ENCODE measurements around the gene NRSN2. TPM values are rescaled to one million over a fixed set of nuclear protein-coding genes. Genes with fewer than 3 reads are reported as not detected.
"Not testable (repeated sequence)": the region's sequence is repeated elsewhere in the genome, so short reads cannot be mapped to it uniquely, and the experiment has no call there.

Gene NRSN2
- total and polyA plus RNA-seq, 2 donors = 10.8 to 47.5 TPM

DNA sequence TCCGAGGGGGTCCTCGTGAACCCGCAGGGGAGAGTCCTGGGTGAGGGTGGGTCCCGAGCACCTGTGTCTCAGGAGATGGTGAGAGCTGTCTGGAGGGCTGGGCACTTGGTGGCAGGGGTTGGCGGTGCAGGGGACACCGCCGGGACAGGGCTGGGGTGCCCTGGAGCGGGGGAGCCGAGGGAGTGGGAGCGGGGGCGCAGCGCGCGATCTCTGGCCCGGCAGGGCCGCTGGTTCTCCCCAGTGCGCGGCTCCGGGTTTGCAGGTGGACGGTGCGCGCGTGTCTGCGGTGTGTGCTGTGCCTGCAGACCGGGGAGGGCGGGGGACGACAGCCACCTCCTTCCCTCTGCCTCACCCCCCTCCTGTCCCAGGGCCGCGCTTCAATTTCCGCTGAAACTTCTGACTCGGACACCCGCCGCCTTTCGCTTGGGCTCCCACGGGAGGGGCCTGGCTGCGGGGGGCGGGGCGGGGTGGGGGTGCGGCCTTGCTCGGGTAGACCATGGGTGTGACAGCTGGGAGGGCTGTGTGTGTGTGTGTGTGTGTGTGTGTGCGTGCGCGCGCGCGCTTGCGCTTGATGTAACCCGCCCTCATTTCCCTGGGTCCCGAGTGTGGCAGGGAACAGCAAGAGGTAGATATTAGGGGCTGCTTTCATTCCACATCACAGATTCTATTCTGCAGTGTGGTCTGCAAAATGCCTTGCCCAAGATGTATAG lies 34.8 kb downstream of the NRSN2 start:
- Histone ChIP-seq H3K36me3 (ENCODE audit: insufficient read depth) (no peaks in the 10 kb centered on the region), H3K27ac (ENCODE audit: low read depth) (peak overlapping the region; percentile 62), H3K4me1 (ENCODE audit: insufficient read depth) (no peaks in the 10 kb centered on the region), H3K4me3 (ENCODE audit: low read depth, low read length) (peak overlapping the region; percentile 70)
- no peak for DNase-seq (ENCODE audit: extremely low spot score)
- 2% methylated on average over 49 of the region's 49 CpGs for WGBS

DNA sequence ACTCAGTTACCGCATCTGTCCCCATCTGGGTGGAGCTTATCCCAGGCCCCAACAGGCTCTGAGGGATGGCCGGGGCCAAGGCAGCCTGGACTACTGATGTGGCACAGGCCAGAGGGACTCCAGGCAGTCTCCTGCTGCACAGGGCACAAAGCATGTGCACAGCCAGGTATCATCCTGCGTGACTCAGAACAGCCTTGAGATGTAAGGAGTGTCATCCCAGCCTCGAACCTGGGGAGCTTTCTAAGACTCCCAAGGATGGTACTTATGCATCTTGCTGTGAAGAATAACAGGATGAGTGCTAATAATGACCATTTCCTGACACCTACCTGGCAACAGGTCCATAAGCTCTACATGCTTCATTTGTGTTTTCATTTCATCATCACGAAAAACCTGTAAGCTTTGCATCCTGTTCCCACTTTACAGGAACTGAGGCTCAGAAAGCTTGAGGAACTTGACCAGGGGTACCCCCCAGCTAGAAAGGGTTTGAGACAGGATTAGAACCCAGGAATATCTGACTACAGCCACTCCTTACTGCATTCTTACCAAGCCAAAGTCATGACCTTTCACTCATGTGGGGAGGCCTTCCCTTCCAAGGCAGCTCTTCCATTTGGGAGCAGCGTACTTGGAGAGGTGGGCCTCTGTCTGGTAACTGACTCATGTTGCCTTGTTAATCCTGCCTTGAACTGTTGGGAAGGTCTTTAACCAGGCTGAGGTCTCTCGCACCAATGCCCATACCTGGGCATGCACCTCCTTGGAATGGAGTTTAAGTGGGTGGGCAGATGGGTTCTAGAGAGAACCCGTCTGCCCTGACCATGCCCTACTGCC lies 35.6 kb downstream of the NRSN2 start:
- no peak overlapping the region for H3K27ac ChIP-seq (ENCODE audit: low read depth)
- 76% methylated on average over 8 of the region's 8 CpGs for whole genome bisulfite sequencing
- no peak overlapping the region for H3K4me3 ChIP-seq (ENCODE audit: low read depth, low read length)
- H3K4me1 ChIP-seq (ENCODE audit: insufficient read depth) = no peaks in the 10 kb centered on the region
- H3K36me3 ChIP-seq (ENCODE audit: insufficient read depth) = no peaks in the 10 kb centered on the region
- DNase-seq (ENCODE audit: extremely low spot score) = no peak

DNA sequence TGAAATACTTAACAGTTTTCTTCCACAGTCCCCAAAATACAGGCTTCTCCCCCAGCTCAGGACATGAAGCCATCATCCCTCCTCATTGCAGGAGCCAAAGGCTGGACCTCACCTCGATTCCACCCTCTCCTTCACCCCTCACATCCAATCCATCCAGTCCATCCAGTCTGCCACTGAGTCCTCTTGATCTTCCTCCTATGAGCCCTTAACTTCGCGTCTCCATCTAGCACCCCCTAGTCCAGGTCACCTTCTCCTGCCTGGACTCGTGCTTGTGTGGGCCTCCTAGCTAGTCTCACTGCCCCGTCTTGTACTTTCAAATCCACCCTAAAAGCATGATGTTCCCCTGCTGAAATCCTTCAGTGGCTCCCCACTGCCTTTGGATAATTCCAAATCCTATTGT lies 37.0 kb downstream of the NRSN2 start:
- H3K4me3 ChIP-seq (ENCODE audit: low read depth, low read length) = no peak overlapping the region
- DNase-seq (ENCODE audit: extremely low spot score) = no peak
- no peaks in the 10 kb centered on the region for H3K4me1 ChIP-seq (ENCODE audit: insufficient read depth)
- H3K36me3 ChIP-seq (ENCODE audit: insufficient read depth) = peaks cover 1% of the 10 kb centered on the region
- 81% methylated on average over 5 of the region's 5 CpGs for WGBS
- no peak overlapping the region for H3K27ac ChIP-seq (ENCODE audit: low read depth)

DNA sequence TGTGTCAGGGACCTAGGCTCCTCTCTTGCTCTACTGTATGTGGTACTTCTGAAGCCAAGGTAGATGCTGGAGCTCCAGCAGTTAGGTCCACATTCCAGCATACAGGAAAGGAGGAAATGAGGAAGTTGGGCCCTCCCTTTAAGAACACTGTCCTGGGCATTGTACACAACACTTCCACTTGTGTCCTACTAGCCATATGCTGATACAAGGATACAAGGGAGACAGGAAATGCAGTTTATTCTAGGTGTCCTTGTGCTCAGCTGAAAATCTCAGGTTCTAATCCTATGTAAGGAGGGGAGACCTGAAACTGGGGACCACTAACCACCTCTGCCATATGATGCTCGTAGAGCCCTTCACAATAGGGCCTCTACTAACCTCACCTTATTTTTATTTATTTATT lies 37.8 kb downstream of the NRSN2 start:
- H3K4me1 ChIP-seq (ENCODE audit: insufficient read depth) = no peaks in the 10 kb centered on the region
- H3K27ac ChIP-seq (ENCODE audit: low read depth) = no peak overlapping the region
- no peak for DNase-seq (ENCODE audit: extremely low spot score)
- H3K36me3 ChIP-seq (ENCODE audit: insufficient read depth) = peaks cover 1% of the 10 kb centered on the region
- 100% methylated on average over 1 of the region's 1 CpG for WGBS
- H3K4me3 ChIP-seq (ENCODE audit: low read depth, low read length) = no peak overlapping the region

DNA sequence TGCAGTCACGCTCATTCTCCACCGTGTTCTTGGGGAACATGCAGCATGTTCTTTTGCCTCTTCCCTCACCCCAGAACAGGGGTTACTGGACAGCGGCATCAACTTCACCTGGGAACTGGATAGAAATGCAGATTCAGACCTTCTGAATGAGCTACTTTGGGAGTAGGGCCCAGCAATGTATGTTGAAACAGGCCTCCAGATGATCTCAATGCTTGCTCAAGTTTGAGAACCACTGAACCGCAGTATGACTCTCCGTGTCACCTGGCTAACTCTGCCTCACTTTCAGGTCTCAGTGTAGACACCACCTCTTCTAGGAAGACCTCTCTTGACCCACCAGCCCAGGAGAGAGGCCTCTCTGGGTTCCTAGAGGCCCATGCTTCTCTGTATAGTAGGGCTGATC lies 38.5 kb downstream of the NRSN2 start:
- Histone ChIP-seq H3K36me3 (ENCODE audit: insufficient read depth) (peaks cover 1% of the 10 kb centered on the region), H3K4me1 (ENCODE audit: insufficient read depth) (no peaks in the 10 kb centered on the region), H3K4me3 (ENCODE audit: low read depth, low read length) (no peak overlapping the region), H3K27ac (ENCODE audit: low read depth) (no peak overlapping the region)
- 94% methylated on average over 5 of the region's 5 CpGs for WGBS
- DNase-seq (ENCODE audit: extremely low spot score) = no peak

DNA sequence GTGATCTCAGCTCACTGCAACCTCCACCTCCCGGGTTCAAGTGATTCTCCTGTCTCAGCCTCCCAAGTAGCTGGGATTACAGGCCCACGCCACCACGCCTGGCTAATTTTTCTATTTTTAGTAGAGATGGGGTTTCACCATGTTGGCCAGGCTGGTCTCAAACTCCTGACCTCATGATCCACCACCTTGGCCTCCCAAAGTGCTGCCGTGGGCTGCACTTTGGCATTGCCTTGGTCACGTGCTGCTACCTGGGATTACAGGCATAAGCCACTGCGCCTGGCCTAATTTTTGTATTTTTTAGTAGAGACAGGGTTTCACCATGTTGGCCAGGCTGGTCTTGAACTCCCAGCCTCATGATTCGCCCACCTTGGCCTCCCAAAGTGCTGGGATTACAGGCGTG lies 39.7 kb downstream of the NRSN2 start:
- H3K4me3 ChIP-seq (ENCODE audit: low read depth, low read length); H3K4me1 ChIP-seq (ENCODE audit: insufficient read depth); H3K27ac ChIP-seq (ENCODE audit: low read depth); H3K36me3 ChIP-seq (ENCODE audit: insufficient read depth); DNase-seq (ENCODE audit: extremely low spot score): not testable (repeated sequence)
- WGBS = 96% methylated on average over 8 of the region's 8 CpGs

DNA sequence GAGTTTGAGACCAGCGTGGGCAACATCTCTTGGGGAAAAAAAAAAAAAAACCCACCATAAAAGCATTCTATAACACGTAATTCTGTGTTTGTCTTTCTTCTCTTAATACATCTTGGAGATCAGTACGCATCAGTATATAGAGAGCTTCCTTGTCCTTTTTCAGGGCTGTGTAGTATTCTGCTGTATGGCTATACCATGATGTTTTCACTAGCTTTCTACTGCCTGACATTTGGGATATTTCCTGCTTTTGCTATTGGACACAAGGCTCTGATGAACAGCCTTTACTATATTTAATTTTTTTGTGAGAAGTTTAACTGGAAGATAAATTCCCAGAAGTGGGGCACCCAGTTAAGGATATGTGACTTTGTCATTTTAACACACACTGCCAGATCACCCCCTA lies 40.6 kb downstream of the NRSN2 start:
- Histone ChIP-seq H3K4me3 (ENCODE audit: low read depth, low read length) (no peak overlapping the region), H3K4me1 (ENCODE audit: insufficient read depth) (no peaks in the 10 kb centered on the region), H3K36me3 (ENCODE audit: insufficient read depth) (peaks cover 3% of the 10 kb centered on the region), H3K27ac (ENCODE audit: low read depth) (no peak overlapping the region)
- 94% methylated on average over 3 of the region's 3 CpGs for WGBS
- DNase-seq (ENCODE audit: extremely low spot score) = no peak

DNA sequence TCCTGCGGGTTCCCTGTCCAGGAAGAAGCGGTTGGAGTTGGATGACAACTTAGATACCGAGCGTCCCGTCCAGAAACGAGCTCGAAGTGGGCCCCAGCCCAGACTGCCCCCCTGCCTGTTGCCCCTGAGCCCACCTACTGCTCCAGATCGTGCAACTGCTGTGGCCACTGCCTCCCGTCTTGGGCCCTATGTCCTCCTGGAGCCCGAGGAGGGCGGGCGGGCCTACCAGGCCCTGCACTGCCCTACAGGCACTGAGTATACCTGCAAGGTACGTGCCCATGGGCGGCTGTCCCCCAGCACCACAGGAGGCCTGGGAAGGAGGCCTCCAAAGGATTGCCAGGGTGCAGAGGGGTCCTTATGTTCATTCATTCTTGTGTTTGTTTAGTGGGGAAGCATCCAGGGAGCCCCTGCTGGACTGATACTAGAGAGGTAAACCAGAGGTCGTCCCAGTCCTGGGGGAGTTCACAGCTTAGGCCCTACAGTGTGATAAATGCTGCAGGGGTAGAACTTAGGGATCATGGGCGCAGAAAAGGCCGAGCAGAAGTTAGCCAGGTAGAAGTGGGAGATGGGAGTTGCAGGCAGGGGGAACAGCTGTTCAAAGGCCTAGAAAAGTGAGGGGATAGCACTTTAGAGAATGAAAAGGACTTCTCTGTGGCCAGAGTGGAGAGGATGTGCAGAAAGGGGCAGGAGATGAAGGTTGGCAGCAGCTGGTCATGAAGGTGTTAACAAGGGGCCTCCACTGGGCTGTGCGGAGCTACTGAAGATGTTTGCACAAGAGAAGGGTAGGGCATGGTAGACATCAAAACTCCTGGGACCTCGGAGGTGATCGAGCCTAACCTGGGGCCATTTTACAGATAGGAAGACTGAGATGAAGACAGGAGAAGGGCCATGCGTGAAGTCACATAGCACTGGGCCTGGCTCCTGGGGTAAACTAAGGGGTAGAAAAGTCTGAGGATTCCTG lies 41.4 kb downstream of the NRSN2 start:
- WGBS = 87% methylated on average over 21 of the region's 21 CpGs

DNA sequence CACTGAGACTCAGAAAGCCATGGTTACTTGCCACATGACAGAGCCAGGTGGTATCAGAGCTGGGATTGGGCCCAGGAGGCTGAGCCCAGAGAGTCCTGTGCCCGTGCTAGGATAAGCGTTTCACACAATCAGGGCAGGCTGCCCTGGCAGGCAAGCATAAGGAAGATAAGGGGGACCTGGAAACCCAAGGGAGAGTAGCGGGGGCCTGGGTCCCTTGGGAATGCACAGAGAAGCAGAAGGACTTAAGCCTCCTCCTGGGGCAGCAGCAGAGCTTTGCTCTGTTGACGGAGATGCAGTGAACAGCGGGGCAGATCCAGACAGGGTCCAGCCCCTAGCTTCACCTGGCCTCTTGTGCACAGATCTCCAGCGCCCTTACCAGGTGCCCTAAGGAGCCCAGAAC lies 42.3 kb downstream of the NRSN2 start:
- WGBS = 84% methylated on average over 6 of the region's 6 CpGs
- Histone ChIP-seq H3K4me3 (ENCODE audit: low read depth, low read length) (no peak overlapping the region), H3K36me3 (ENCODE audit: insufficient read depth) (peaks cover 3% of the 10 kb centered on the region), H3K27ac (ENCODE audit: low read depth) (no peak overlapping the region), H3K4me1 (ENCODE audit: insufficient read depth) (no peaks in the 10 kb centered on the region)
- no peak for DNase-seq (ENCODE audit: extremely low spot score)

More for the DNA sequence above, 41.4 kb downstream of the NRSN2 start:
- no peak for DNase-seq (ENCODE audit: extremely low spot score)
- H3K36me3 ChIP-seq (ENCODE audit: insufficient read depth) = peaks cover 3% of the 10 kb centered on the region
- no peak overlapping the region for H3K4me3 ChIP-seq (ENCODE audit: low read depth, low read length)
- H3K4me1 ChIP-seq (ENCODE audit: insufficient read depth) = no peaks in the 10 kb centered on the region
- H3K27ac ChIP-seq (ENCODE audit: low read depth) = no peak overlapping the region

DNA sequence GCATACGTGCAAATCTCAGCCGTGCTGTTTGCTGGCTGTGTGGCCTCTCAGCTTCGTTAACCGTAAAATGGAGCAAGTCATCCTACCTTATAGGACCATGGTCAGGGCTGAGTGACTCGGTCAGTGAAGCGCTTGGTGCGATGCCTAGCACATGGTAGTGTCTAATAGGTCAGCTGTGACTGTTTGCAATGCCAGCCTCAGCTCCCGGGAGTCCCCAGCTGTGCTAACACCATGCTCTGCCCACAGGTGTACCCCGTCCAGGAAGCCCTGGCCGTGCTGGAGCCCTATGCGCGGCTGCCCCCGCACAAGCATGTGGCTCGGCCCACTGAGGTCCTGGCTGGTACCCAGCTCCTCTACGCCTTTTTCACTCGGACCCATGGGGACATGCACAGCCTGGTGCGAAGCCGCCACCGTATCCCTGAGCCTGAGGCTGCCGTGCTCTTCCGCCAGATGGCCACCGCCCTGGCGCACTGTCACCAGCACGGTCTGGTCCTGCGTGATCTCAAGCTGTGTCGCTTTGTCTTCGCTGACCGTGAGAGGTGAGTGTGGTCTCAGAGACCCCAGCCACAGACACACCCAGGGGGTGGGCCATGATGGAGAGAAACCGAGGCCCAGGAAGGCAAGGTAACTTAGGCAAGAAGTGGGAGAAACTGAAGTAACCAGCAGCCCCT lies 44.3 kb downstream of the NRSN2 start:
- Histone ChIP-seq H3K27ac (ENCODE audit: low read depth) (no peak overlapping the region), H3K4me3 (ENCODE audit: low read depth, low read length) (no peak overlapping the region), H3K4me1 (ENCODE audit: insufficient read depth) (no peaks in the 10 kb centered on the region), H3K36me3 (ENCODE audit: insufficient read depth) (peaks cover 3% of the 10 kb centered on the region)
- DNase-seq (ENCODE audit: extremely low spot score) = no peak
- WGBS = 91% methylated on average over 29 of the region's 29 CpGs

DNA sequence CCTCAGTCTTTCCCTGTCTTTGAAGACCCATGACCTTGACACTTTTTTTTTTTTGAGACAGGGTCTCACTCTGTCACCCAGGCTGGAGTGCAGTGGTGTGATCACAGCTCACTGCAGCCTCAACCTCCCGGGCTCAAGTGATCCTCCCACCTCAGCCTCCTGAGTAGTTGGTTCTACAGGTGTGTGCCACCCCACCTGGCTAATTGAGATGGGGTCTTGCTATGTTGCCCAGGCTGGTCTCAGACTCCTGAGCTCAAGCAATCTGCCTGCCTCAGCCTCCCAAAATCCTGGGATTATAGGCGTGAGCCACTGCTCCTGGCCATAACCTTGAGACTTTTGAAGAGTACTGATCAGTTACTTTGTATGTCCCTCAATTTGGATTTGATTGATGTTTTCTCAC lies 46.4 kb downstream of the NRSN2 start:
- H3K36me3 ChIP-seq (ENCODE audit: insufficient read depth); DNase-seq (ENCODE audit: extremely low spot score); H3K4me3 ChIP-seq (ENCODE audit: low read depth, low read length); H3K27ac ChIP-seq (ENCODE audit: low read depth); H3K4me1 ChIP-seq (ENCODE audit: insufficient read depth): not testable (repeated sequence)
- 86% methylated on average over 2 of the region's 2 CpGs for WGBS

DNA sequence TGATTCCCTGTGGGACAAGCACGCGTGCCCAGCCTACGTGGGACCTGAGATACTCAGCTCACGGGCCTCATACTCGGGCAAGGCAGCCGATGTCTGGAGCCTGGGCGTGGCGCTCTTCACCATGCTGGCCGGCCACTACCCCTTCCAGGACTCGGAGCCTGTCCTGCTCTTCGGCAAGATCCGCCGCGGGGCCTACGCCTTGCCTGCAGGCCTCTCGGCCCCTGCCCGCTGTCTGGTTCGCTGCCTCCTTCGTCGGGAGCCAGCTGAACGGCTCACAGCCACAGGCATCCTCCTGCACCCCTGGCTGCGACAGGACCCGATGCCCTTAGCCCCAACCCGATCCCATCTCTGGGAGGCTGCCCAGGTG lies 49.3 kb downstream of the NRSN2 start:
- Histone ChIP-seq H3K27ac (ENCODE audit: low read depth) (no peak overlapping the region), H3K4me1 (ENCODE audit: insufficient read depth) (no peaks in the 10 kb centered on the region), H3K4me3 (ENCODE audit: low read depth, low read length) (no peak overlapping the region), H3K36me3 (ENCODE audit: insufficient read depth) (peaks cover 5% of the 10 kb centered on the region)
- 92% methylated on average over 24 of the region's 24 CpGs for WGBS
- no peak for DNase-seq (ENCODE audit: extremely low spot score)
